GM18520 (cell line): ENCODE results near the gene NME9.

Experiments used
- ATAC-seq: cut with Tn5 transposase; IDR thresholded peaks from one replicate; pipeline ENCODE4 v1.9.1; 2021; ENCODE audit not compliant: unreplicated experiment

NME9 gene

GRCh38 chr3:138284957-138285477 lies 44.6 kb downstream of the NME9 start:
- no peak for ATAC-seq

GRCh38 chr3:138284079-138284478 lies 45.6 kb downstream of the NME9 start:
- no peak for ATAC-seq

GRCh38 chr3:138282836-138283235 lies 46.8 kb downstream of the NME9 start:
- ATAC-seq: no peak

- no peak for ATAC-seq
Observed at GRCh38 chr3:138281561-138281960, 48.1 kb downstream of the NME9 start.

GRCh38 chr3:138271189-138271794 lies 58.4 kb downstream of the NME9 start:
- no peak for ATAC-seq

GRCh38 chr3:138270245-138270644 lies 59.4 kb downstream of the NME9 start:
- no peak for ATAC-seq

- no peak for ATAC-seq
Observed at GRCh38 chr3:138267083-138267482, 62.6 kb downstream of the NME9 start.

- no peak for ATAC-seq
Observed at GRCh38 chr3:138265745-138266144, 63.9 kb downstream of the NME9 start.

- ATAC-seq: no peak
Observed at GRCh38 chr3:138263104-138263503, 66.5 kb downstream of the NME9 start.

GRCh38 chr3:138260611-138261010 lies 69.0 kb downstream of the NME9 start:
- no peak for ATAC-seq

GRCh38 chr3:138259126-138259525 lies 70.5 kb downstream of the NME9 start:
- ATAC-seq: no peak

GRCh38 chr3:138257986-138258385 lies 71.7 kb downstream of the NME9 start:
- no peak for ATAC-seq

GRCh38 chr3:138256022-138256421 lies 73.6 kb downstream of the NME9 start:
- ATAC-seq: no peak

- no peak for ATAC-seq
Observed at GRCh38 chr3:138254216-138254615, 75.4 kb downstream of the NME9 start.

- ATAC-seq: no peak
Observed at GRCh38 chr3:138253609-138254008, 76.0 kb downstream of the NME9 start.
